Lower leg skin (tissue), 4 donors: ENCODE data around the gene SAPCD1. TPM values are rescaled to one million over a fixed set of nuclear protein-coding genes. Genes with fewer than 3 reads are reported as not detected.
"Not testable (repeated sequence)": the region's sequence is repeated elsewhere in the genome, so short reads cannot be mapped to it uniquely, and the experiment has no call there.

ENCODE experiments used
- DNase-seq, 2 donors: peaks; one replicate each; pipeline ENCODE4 v3.0.0-alpha.2; 2019; ENCODE audit warnings: low spot score in 2 of 2
- H3K4me3 ChIP-seq: fragments of 200-600 bp; sonication (generic); 2 replicates; pipeline ENCODE4 v1.5.1; 2017; ENCODE audit warnings: mild to moderate bottlenecking, low read depth; ENCODE audit not compliant: poor library complexity, severe bottlenecking
- POLR2A ChIP-seq, 2 donors: fragments of 450-650 bp; IDR thresholded peaks; one replicate each; pipeline ENCODE4 v1.6.1; 2016 to 2017; ENCODE audit warnings: antibody characterized with exemption in 2 of 2, mild to moderate bottlenecking in 1 of 2, moderate library complexity in 1 of 2
- WGBS, 2 donors: methylation state at CpG; one replicate each; pipeline ENCODE4 v1.1.5; 2018; 5-methylcytosine and 5-hydroxymethylcytosine counted together
- intact Hi-C: fragments of 100-400 bp; cut with DNase I; formaldehyde crosslinking; loops from one replicate; pipeline ENCODE4 v1.15.0; 2023; ENCODE audit warnings: low total_unique reads
- total RNA-seq, 4 donors: library from RNA; depleted of rRNA; stranded (reverse); fragments of >200 nt; gene quantifications; one replicate each; pipeline ENCODE4 v1.1.0, GENCODE V29; 2016
- TF ChIP-seq, protein P1 (sequence below), 3 donors: fragments of 450-650 bp; IDR thresholded peaks; one replicate each; pipeline ENCODE4 v1.5.1; 2016; ENCODE audit warnings: antibody characterized with exemption in 3 of 3, mild to moderate bottlenecking in 3 of 3, moderate library complexity in 2 of 3

SAPCD1 gene
- total RNA-seq, 4 donors from 2014 or later: 25.3 to 80.6 (median 55.3) TPM

DNA sequence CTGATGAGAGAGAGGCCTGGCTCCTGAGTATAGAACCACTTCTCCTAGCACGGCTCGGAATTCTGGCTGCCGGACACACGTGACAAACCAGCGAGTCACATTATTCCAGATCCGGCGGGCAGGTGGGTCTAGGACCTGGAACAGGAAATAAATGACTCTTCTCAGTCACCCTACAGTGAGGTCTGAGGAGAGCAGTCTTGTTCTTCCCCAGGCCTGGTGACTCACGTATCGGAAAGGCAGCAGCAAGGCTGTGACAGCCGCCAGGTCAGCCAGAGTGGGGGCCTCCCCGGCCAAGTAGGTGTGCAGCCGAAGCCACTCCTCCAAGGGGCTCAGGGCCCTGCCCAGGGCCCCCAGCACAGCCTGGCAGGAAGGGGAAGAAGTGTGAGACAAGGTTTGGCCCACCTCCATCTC lies 30.3 kb downstream of the SAPCD1 start:
- intact Hi-C loops: no loop called here
- no peak for TF ChIP-seq POLR2A (IDR thresholded peaks at IDR 0.05)
- TF ChIP-seq, protein P1, sequence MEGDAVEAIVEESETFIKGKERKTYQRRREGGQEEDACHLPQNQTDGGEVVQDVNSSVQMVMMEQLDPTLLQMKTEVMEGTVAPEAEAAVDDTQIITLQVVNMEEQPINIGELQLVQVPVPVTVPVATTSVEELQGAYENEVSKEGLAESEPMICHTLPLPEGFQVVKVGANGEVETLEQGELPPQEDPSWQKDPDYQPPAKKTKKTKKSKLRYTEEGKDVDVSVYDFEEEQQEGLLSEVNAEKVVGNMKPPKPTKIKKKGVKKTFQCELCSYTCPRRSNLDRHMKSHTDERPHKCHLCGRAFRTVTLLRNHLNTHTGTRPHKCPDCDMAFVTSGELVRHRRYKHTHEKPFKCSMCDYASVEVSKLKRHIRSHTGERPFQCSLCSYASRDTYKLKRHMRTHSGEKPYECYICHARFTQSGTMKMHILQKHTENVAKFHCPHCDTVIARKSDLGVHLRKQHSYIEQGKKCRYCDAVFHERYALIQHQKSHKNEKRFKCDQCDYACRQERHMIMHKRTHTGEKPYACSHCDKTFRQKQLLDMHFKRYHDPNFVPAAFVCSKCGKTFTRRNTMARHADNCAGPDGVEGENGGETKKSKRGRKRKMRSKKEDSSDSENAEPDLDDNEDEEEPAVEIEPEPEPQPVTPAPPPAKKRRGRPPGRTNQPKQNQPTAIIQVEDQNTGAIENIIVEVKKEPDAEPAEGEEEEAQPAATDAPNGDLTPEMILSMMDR (IDR thresholded peaks at IDR 0.05): no peak
- DNase-seq: no peak
- H3K4me3 ChIP-seq: no peak overlapping the region
- WGBS, 2 donors: 90 to 93% methylated on average over 12 of the region's 12 CpGs

DNA sequence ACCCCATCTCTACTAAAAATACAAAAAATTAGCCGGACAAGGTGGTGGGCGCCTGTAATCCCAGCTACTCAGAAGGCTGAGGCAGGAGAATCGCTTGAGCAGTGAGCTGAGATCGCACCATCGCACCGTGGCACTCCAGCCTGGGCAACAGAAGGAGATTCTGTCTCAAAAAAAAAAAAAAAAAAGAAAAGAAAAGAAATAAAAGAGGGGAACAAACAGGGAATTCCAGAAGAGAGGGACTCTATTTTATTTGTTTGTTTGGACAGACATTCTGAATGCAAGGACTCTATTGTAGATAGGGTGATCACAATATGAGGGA lies 31.4 kb downstream of the SAPCD1 start:
- DNase-seq, intact Hi-C loops, H3K4me3 ChIP-seq: not testable (repeated sequence)
- 87 to 88% methylated on average over 6 of the region's 6 CpGs for WGBS, 2 donors

DNA sequence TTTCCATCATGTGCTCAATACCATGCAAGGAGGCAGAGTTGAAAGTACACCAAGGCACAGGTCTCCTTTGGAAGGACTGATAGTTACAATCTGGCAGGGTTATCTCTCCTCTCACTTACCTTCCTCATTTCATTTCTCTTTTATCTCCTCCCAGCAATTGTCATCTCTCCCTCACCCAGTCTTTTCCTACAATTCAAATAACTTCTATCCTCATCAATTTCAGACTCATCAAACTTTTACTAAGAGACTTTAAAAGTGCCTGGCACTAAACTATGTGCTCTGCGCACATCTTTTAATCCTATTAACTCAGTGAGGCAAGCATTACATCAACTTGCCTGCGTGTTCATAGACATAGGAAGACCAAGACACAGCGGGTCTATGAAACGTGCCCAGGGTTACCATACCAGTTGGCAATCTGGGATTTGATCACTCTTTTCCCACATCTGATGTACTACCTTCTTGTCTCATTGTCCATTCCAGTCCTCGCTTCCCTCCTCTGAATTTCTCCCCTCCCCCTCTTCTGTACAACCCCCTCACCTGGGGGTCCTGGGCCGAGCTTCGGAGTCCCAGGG lies 31.9 kb downstream of the SAPCD1 start:
- TF ChIP-seq, protein P1 (IDR thresholded peaks at IDR 0.05): no peak
- no peak for TF ChIP-seq POLR2A (IDR thresholded peaks at IDR 0.05)
- intact Hi-C loops: no loop called here
- DNase-seq: no peak
- peak overlapping the region; percentile 74 for H3K4me3 ChIP-seq
- 7 to 9% methylated on average over 7 of the region's 7 CpGs for WGBS, 2 donors

DNA sequence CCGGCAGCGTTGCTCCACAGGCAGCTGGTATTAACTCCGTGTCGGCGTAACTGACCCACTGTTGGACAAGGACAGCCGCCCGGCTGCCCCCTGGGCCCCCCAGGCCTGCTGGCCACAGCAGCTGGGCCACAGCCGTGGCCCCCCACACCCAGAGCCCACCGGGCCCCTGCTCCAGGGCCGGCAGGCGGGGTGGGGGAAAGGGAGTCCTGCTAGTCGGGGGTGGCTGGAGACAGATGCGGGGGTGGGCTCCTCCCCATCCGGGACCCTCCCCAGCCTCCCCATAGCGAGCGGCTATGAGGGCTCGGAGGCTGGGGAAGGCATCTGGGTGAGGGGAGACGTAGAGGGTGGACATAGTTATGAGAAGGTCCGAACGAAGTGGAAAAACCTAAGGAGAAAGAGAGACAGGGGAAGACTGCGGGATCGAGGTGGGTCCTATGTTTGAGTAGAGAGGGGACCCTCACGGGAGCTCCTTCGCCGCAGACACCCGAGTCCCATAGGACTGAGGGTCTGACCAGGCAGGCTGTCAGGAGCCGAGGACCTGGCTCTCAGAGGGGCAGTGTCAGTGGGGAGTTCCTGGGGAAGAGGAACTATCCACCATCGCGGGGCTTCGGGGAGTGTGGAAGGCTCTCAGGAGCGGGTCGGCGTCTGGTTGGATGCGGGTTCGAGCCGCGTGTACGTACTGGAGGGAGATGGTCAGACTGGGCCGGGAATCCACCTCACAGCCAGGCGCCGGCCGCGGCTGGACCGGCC lies 32.6 kb downstream of the SAPCD1 start:
- H3K4me3 ChIP-seq: peak overlapping the region; percentile 74
- DNase-seq: no peak
- WGBS, 2 donors: 1 to 2% methylated on average over 33 to 44 of the region's 44 CpGs
- intact Hi-C loops: no loop called here
- TF ChIP-seq, protein P1 (IDR thresholded peaks at IDR 0.05): no peak

DNA sequence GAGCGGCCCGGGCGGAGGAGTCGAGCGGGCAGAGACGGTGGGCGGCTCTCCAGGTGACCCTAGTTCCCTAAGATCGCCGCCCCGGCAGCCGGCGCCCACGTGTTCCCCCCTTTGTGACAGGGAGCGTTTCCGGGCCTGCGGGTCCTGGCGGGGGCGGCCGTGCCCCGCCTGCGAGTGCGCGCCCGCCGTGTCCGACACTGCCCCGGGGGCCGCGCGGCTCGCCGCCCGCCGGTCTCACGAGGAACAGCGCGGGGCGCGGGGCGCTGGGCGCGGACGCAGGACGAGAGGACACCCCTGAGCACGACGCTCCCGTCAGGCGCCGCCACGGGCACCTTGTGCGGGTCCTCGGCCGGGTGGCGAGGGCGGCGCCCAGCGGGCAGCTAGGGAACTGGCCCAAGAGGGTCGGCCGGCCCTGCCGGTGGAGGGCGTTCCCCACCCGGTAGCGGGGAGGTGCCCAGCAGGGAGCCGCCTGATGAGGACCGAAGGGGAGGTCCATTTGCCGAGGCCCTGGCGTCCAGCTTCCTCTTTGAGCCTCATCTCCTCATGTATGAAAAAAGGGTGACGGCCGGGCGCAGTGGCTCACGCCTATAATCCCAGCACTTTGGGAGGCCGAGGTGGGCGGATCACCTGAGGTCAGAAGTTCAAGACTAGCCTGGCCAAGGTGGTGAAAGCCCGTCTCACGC lies 33.3 kb downstream of the SAPCD1 start, which contains the start of gene VARS1:
VARS1 (minus strand) TSS at position 137 of the 683 bp plus-strand sequence. CDS start 535 bp downstream, outside the sequence.
- H3K4me3 ChIP-seq: peak within 1 kb of the TSS; percentile 74
- 1% methylated on average over 11 to 57 of the region's 75 CpGs for WGBS, 2 donors
- intact Hi-C loops: no loop called here
- DNase-seq: peak; percentile 83 to 98
- no peak for TF ChIP-seq POLR2A (IDR thresholded peaks at IDR 0.05)
- TF ChIP-seq, protein P1 (IDR thresholded peaks at IDR 0.05): peak in 1 of 3 donors; percentile 71

DNA sequence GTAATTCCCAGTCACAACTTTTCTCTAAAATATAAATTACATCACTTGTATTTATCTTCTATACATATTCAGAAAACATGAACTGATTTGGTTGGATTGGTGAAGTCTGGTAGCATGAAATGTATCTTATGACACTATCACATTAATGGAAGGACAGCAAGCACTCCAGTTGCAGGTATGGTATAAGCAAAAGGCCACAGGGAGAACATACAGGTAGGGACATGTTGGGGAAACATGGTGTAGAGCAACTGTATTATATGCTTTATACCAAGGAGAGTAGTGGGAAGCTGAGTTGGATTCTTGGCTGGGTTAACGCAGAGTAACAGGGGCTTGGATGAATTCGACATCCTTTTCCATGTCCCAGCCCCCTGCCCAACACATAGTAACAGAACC lies 34.5 kb downstream of the SAPCD1 start:
- no peak for DNase-seq
- no peak overlapping the region for H3K4me3 ChIP-seq
- WGBS, 2 donors: 57 to 68% methylated on average over 2 of the region's 2 CpGs
- TF ChIP-seq POLR2A (IDR thresholded peaks at IDR 0.05): no peak
- TF ChIP-seq, protein P1 (IDR thresholded peaks at IDR 0.05): no peak
- intact Hi-C loops: no loop called here
